NOMO-1 treated with dmso at 0.1 percent for 144 hours (cell line): ENCODE measurements around the gene GPR31.

Source experiments
- DNase-seq: peaks from one replicate; lab custom pipeline; 2025; ENCODE audit not compliant: unreplicated experiment; lab: John Stamatoyannopoulos, UW

GPR31 gene

GRCh38 chr6:167119670-167120582 is 37.9 kb downstream of the GPR31 start:
- no peak for DNase-seq

- DNase-seq: no peak
Observed at GRCh38 chr6:167118839-167119238, 38.9 kb downstream of the GPR31 start.

DNA sequence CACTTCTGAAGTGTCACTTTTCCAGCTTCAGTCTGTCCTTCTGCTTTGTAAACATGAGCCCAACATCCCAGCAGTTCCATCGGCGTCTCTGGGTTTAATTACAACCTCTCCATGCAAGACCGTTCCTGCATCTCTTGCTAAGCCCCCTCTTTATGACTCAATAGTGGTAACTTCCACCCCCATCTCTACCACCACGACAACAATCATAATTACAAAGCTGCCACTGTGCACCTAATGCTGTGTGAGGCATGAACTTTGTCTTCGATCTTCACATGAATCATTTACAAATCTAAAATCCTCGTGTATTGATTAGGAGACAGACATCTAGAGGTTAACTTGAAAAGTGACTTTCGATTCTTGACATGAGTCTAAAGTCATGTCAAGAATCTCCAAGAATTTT is 39.8 kb downstream of the GPR31 start:
- DNase-seq: no peak

DNA sequence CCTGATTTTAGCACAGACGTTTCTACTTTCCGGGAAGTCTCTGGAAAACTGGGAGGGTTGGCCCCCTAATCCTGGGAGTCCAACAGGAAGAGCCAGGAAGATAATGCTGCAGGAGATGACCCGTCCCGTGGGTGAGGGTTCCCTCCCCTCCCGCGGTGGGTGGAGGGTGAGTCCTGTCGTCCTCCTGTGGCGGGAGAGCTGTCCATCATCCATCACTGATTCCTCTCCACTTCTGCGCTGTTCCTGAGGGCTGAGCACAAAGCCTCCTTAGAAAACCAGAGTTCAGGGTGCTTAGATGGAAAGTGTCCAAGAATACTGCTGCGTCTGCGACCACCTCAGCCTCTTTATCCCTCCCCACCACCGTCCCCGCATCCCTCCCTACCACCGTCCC is 40.9 kb downstream of the GPR31 start:
- DNase-seq: no peak

DNA sequence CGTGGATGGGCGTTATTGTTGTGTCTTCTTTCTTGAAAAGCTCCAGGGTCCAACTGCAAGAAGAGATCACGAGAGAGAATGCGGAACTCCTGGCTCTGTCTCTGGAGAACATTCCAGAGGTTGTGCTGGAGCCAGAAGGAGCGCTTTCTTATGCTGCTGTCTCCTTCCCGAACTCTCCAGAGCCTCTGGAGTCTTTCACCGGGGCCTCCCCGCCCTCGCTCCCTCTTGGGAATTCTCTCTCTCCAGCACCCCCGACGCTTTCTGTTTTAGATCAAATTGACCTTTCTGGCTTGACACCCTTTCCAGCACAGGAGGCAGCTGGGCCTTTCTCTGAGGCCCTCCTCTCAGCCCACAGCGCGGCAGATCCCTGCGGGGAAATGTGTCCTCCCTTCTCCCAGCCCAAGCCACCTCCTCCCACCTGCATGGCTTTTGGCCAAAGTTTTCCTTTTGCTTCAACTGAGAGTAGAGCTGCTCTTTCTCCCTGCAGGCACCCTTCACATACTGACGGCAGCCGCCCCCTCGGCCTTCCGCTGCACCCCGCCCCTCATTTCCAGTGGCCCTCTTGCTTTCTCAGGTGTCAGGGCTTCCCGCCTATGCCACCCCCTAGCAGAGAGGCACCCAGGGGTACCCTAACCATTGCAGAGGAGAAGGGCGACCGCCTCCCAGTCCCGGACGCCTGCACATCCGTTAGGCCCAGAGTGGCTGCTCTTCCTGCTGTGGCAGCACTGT is 41.5 kb downstream of the GPR31 start:
- no peak for DNase-seq

DNA sequence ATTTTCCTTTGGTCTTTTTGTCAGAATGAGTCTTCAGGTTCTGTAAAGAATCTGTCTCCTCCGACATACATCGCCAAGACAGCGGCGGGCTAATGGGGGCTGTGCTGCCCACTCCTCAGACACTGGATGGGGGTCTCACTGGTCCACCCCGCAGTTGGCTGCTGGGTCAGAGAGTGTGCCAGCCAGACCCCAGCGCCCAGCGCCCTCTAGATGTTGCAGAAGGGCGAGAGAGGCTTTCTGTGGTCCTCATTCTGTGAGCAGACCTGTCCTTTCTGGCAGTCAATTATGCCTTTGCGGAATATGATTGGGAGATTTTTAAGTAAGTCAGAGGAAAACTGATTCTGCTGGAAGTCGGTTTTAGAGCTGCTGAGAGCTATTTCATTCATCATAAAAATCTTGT is 42.7 kb downstream of the GPR31 start:
- no peak for DNase-seq

GRCh38 chr6:167113935-167114910 is 43.6 kb downstream of the GPR31 start:
- no peak for DNase-seq

DNA sequence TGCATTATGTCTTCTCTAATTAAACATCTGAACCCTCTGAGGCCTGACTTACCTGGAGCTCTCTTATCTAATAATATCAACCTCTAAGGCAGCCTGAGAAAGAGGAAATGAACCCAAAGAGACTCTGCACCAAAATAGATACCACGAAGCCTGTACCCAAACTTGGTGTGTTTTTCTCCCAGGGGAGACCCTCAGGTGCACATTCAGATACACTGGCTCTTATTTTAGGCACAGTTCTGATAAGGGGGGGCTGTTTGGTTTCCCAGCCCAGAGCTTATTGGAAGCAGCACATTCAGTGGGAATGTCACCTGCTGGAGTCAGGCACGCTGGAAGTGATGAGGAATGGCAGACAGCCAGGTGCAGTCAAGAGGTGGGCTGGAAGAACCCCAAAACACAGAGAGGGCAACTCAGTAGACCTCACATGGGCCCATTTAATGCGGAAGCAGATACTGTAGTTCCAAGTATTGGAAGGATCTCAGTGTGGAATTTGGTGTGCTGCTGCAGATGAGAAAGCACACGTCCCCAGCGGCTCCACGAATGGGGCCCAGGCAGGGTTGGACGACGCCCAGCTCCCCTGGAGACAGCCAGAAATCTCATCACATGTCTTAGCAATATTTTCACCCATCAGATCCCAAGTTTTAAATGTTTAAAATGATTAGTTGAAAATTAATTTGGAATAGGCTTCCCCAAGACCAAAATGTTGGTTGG is 44.6 kb downstream of the GPR31 start:
- no peak for DNase-seq

DNA sequence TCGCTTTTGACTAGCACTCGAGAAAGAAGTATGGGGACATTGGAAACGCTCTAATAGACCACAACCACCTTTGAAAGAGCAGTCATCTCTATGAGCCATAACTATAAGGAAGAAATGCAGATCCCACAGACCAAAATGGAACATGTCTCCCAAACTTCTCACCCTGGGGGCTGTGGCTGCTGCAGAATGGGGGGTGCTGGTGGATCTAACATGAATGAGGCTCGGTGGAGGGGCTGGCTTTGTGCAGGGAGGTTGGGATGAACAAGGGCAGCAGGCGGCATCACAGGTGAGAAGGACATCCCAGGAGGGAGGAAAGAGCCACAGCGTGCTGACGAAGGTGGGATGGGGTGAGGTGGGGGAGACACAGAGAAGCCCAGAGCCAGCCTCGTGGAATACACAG is 45.4 kb downstream of the GPR31 start:
- DNase-seq: no peak

DNA sequence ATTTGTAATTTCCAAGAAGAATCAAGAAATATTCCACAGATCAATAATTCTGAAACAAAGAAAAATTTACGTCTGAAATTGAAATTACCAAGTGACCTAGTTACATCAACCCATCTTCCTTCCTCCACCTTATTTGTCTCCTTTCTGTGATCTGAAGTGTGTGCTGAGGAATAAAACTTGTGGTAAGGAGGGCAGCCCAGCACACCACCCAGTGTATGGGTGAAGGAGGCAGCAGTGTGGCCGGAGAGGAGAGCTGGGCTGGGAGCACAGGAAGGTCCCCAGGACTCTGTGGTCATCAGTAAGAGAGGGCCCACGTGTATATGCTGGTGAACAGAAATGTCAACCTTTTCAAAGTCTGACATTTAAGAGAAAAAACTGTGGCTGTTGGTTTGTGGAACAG is 46.2 kb downstream of the GPR31 start:
- DNase-seq: no peak

- no peak for DNase-seq
Observed at GRCh38 chr6:167109651-167110050, 48.1 kb downstream of the GPR31 start.

DNA sequence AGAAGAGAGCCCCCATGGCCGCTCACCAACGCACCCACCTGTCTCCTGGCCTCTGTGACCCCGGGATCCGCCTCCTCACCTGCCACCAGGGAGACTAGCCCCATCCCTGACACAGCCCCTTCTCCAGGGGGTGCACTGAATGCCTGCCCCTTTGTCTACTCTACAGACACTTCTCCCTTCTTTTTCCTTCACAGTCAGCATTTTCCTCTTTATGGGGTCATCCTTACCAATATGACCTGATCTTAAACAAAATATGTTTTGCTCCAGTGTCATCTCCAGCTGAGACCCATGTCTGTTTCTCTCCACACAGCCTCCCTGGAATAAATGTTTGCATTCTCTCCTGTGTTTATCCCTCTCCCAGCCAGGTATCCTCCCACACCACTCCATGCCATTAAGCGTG is 49.5 kb downstream of the GPR31 start:
- no peak for DNase-seq

DNA sequence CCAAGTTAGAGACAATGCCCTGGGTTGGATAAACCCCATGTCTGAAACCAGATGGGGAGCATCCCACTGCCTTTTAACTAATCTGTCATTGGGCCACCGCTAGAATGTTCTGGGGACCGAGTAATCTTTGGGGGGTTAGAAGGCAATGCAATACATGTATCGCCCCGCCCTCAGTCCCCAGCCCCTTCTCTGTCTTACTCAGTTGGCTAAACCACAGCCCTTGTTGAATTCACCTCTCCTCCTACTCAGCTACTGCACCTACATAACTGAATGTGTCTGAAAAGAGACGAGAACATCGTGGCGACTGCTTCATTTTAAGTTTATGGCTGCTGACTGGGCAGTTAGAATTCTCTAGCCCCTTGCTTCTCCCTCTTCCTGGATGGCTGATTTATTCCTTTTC is 50.0 kb downstream of the GPR31 start:
- DNase-seq: no peak

DNA sequence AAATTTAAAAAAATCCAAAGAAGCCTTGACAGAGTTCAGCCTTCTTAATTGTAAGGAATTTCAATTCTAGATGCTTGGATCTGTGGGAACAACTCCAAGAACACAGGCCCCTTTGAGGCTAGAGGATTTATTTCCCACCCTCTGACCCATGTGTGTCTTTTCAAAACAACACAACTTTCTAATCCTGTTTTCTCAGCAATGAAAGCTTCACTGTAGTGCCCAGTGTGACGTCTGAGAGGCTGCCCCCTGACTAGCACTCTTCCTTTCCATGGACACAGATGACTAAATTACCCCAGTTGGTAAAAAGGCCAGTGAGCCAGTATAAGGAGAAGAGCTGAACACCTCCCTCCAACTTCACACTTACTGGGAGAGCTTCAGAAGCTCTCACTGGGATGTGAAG is 51.4 kb downstream of the GPR31 start:
- DNase-seq: no peak
